ENCODE data around the gene NAA30. TPM values are rescaled to one million over a fixed set of nuclear protein-coding genes. Genes with fewer than 3 reads are reported as not detected.
A peak's percentile ranks its signal among the peaks of the same experiment; 100 is the strongest.
"Not testable (repeated sequence)": the region's sequence is repeated elsewhere in the genome, so short reads cannot be mapped to it uniquely, and the experiment has no call there.

NAA30 gene
- 12.8 and 13.2 TPM in 2 replicates for total RNA-seq

- peak; percentile 79 to 93 for DNase-seq (ENCODE audit: low read depth in 2 of 2)
These were observed at the start of gene NAA30 for GRCh38 chr14:57390037-57390805. NAA30 (plus strand) TSS chr14:57390586; CDS start chr14:57390958, 372 bp downstream.

GRCh38 chr14:57343545-57344297, 46.7 kb upstream of the NAA30 start:
- DNase-seq (ENCODE audit: low read depth in 2 of 2): not testable (repeated sequence)

- no peak for DNase-seq (ENCODE audit: low read depth in 2 of 2)
These were observed 45.3 kb upstream of the NAA30 start for GRCh38 chr14:57345106-57345505.

- DNase-seq (ENCODE audit: low read depth in 2 of 2): no peak
These were observed 43.6 kb upstream of the NAA30 start for GRCh38 chr14:57346741-57347140.

DNA sequence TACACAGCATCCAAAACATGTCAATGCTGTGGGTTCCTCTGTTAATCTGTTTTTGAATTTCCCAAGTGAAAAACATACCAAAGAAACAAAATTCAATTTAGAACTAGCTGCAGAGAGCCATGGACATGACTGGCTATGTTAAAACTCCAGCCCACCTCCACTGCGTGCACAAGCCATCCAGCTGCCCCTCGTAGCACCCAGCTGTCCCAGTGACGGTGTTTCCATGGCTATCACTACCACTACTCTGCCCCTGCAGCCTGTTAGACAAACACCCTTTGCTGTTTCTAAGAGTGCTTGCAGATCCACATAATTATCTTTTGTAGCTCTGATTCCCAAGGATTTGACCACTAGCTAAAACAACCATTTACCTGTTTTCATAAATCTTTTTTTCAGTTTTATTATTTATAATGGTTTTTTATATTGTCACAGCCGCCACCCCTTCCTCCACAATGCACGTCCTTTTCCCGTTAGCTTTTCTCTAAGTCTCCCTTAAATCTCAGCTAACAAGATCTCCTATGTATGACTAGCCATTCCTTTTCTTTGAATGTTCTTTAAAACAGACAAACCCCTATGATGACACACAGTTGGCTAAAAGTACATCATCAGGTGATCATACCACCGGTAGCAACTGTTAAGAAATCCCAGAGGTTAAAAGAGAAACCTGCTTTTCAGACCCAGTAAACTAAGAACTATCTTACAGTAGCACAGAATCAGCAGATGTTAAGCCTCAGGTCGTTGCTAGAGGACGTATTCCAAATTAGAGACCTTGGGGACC, 37.8 kb upstream of the NAA30 start:
- DNase-seq (ENCODE audit: low read depth in 2 of 2): no peak

- DNase-seq (ENCODE audit: low read depth in 2 of 2): no peak
These were observed 35.1 kb upstream of the NAA30 start for GRCh38 chr14:57355081-57355800.

DNA sequence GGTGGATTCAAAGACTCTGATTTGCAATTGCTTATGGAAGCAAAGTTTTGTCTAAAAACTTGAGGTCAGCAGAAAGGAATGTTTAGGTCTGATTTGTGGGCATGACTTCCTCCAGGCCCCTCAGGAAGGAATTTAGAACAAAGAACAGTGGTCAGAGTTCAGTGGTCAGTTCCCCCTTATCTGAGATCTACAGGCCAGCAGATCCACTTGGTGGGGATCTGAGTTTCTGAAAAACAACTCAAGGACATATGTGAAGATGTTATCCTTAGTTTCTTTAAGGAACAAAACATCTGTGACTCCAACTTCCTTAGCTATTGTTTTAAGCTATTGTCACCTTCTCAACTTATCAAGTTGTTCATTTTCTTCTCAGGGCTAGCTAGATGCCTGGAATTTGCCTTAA, 28.0 kb upstream of the NAA30 start:
- DNase-seq (ENCODE audit: low read depth in 2 of 2): peak in 1 of 2 donors; percentile 89

DNA sequence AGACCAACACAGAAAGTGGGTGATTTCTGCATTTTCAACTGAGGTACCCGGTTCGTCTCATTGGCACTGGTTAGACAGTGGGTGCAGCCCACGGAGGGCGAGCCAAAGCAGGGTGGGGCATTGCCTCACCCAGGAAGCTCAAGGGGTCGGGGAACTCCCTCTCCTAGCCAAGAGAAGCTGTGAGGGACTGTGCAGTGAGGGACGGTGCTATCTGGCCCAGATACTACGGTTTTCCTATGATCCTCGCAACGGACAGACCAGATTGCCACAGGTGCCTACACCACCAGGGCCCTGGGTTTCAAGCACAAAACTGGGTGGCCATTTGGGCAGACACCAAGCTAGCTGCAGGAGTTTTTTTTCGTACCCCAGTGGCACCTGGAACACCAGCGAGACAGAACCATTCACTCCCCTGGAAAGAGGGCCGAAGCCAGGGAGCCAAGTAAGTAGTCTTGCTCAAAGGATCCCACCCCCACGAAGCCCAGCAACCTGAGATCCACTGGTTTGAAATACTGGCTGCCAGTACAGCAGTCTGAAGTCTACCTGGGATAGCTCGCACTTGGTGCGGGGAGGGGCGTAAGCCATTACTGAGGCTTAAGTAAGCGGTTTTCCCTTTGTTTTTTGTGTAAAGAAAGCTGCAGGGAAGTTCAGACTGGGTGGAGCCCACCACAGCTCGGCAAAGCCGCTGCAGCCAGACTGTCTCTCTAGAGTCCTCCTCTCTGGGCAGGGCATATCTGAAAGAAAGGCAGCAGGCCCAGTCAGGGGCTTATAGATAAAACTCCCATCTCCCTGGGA, 25.5 kb upstream of the NAA30 start:
- no peak for DNase-seq (ENCODE audit: low read depth in 2 of 2)

DNA sequence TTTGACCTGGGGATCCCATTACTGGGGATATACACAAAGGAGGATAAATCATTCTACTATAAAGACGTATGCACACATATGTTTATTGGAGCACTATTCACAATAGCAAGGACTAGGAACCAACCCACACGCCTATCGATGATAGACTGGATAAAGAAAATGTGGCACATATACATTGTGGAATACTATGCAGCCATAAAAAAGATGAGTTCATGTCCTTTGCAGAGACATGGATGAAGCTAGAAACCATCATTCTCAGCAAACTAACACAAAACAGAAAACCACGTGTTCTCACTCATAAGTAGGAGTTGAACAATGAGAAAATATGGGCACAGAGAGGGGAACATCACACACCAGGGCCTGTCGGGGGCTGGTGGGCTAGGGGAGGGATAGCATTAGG, 20.2 kb upstream of the NAA30 start:
- DNase-seq (ENCODE audit: low read depth in 2 of 2): not testable (repeated sequence)

DNA sequence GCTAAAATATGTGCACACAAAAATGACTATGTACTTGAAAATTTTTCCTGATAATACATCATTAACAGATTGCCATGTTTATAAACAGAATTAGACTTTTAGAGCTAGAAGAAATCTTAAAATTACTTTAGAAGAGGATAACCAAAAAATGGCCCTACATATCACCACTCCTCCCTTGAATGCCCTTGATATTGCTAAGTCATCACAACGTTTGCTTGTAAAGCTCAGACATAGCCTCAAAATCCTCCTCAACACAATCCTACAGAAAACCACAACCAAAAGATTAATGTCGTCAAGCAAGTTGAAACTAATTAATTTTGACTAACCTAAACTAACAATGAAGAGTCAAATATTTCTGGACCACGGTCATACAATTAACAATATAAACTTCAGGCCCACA, 19.4 kb upstream of the NAA30 start:
- DNase-seq (ENCODE audit: low read depth in 2 of 2): no peak

DNA sequence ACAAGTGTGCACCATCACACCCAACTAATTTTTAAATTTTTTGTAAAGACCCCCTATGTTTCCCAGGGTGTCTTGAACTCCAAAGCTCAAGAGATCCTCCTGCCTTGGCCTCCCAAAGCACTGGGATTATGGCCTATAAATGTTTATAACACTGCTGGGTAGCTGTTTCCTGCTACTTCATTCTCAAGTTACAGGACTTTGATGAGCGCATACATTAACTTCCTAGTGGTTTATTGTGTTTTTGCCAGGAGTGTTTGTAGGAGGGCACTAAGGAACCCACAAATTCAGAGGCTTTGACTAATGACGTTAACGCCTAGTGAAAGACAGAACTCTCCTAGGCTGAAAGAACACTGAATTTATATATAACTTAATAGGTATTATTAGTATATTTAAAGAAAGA, 15.2 kb upstream of the NAA30 start:
- DNase-seq (ENCODE audit: low read depth in 2 of 2): no peak

DNA sequence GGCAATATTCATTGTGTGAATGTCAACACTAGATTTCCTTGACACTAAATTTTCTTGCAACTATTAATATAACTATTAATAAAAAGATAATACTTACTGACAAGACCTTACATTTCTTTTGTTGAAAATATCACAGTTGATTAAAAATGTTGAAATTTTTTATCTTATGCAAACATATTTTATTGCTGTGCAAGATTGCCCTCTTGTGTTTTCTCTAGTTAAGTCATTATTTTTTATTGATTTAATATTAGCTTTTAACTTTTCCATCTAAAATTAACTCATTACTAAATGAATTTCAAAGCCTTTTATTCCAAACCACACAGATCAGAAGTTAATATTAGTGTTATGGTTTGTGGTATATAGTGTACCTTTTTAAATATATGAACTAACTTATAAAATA, 11.7 kb upstream of the NAA30 start:
- peak in 1 of 2 donors; percentile 41 for DNase-seq (ENCODE audit: low read depth in 2 of 2)

GRCh38 chr14:57380935-57381334, 9.5 kb upstream of the NAA30 start:
- DNase-seq (ENCODE audit: low read depth in 2 of 2): no peak

DNA sequence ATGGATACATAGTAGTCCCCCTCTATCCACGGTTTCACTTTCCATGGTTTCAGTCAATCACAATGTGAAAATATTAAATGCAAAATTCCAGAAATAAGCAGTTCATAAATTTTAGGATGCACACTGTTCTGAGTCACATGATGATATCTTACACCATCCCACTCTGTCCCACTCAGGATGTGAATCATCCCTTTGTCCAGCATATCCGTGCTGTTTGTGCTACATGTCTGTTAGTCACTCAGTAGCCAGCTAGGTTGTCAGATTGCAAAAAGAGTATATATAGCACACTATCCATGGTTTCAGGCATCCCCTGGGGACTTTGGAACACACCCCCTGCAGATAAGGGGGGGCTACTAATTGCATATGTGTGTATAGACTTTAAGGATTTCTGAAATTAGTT, 8.1 kb upstream of the NAA30 start:
- peak; percentile 80 to 94 for DNase-seq (ENCODE audit: low read depth in 2 of 2)

DNA sequence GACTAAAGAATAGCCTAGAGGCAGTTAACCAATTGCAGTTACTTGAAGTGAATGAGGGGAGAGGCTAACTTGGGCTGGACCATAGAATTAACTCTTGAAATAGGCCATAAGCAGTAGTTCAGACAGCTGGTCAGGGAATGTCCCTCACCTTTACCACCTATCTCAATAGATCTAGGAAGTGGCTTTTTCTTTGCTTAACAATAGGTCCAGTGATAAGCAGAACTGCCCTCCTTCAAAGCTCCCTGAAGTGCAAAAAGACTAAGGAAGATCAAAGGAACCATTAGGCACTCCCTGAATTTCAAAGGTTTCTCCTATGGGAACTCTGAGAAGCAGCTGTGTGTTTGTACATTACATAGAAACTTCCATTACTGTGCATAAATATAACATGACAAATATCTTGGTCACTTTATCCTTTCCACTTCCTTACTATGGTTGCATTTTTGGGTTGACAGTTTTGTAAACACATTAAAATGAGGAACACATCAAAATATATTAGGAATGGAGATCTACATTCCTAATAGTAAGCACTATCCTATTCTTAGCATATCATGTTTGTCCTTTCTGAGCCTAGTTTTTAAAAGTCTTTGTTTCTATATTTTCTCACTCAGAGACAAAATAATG, 7.2 kb upstream of the NAA30 start:
- DNase-seq (ENCODE audit: low read depth in 2 of 2): peak in 1 of 2 donors; percentile 15

- no peak for DNase-seq (ENCODE audit: low read depth in 2 of 2)
These were observed 2.3 kb upstream of the NAA30 start for GRCh38 chr14:57388067-57388466.

DNA sequence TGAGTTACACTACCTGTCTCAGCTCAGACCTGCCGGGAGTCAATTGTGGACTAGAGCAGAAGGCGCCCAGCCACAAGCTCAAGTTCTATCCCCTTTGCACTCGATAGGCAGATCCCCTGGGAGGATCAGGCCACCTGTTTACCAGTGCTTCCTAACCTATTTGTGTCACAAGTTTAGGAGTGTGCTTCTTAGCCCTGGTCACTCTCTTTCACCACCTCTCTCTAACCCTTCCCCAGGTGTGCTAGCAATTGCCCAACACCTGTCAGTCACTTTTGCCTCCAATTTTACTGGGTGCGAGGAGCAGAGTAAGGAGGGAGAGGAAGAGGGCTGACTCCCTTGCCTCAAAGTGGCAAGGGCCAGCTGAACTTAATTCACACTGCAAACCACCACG, 745 bp upstream of the NAA30 start:
- DNase-seq (ENCODE audit: low read depth in 2 of 2): no peak

- peak in 1 of 2 donors; percentile 54 for DNase-seq (ENCODE audit: low read depth in 2 of 2)
These were observed 575 bp downstream of the NAA30 start for GRCh38 chr14:57390806-57391516.

DNA sequence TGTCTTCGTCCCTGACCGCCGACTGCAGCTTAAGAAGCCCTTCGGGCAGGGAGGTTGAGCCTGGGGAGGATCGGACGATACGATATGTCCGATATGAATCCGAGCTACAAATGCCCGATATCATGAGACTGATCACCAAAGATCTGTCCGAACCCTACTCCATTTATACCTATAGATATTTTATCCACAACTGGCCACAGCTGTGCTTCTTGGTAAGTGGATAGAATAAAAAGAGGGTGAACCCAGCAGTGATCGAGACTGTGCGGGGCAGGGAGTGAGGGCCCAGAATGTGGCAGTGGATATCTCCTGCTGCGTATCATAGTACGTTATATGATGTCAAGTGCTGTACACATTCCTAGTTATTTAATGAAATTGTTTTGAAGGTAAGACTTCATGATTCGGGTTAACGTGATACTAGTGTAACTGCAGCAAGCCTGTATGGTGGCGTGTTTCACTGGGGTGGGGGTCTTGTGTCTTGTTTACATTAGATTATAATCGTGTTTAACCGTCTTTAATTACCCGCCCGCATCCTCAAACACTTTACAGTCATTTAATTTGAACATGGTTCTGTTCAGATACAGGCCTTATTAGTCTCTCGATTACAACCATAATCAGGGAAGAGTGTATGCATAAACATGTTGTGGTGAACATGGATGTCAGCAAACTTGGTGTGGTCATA, 1.3 kb downstream of the NAA30 start:
- peak in 1 of 2 donors; percentile 30 for DNase-seq (ENCODE audit: low read depth in 2 of 2)
